Ramos (cell line): Measurements from ENCODE around the gene INTU.

Experiments used
- in situ Hi-C: fragments of 300-500 bp; cut with MboI; formaldehyde crosslinking; loops from one replicate; pipeline ENCODE4 v1.14.3; 2022; ENCODE audit warnings: low sequenced_read_pairs; ENCODE audit not compliant: unreplicated experiment

The INTU gene

DNA sequence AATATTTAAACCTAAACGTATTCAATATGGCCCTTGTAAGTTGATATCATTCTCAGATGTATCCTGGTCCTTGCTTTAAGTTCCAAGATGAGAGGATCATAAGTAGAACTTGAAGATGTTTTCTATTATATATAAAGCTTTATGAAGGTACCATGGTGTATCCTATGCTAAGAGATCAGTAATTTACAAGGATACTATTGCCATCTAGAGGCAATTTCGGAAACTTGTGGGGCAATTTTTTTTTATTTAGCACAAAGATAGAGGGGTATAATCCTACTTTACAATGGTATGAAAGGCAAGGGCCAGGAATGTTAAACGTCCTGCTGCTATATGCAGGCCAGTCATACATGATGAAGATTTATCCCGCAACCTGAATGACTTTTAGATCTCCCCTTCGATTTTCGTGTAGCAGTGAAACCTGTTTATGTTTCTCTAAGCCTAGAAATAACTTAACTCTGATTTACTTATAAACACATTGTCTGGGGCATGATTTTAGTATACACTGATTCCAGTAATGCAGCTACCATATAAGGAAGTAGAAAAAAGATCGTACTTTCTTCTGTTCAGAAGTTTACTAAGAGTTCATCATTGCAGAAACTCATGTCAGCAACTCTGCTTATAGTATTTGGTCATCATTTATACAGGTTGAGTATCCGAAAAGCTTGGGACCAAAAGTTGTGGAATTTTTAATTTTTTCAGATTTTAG is 100.0 kb downstream of the INTU start:
- in situ Hi-C loops = no loop called here

DNA sequence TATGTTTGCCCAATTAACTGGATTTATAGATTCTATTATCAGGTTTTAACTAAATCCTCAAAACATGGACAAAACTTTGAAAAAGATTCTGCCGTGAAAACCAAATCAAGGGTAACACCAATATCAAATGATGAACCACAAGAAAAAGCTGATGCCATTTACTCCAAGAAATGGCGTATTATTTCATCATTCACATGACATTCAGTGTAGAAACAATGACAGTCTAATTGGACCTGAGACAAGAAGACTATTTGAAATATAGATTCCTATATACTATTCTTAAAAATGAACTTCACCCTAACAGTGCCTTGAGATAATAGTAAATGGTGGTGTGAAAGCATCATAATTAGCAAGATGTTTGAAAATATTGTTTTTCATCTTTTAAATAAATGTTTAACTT is 102.2 kb downstream of the INTU start:
- in situ Hi-C loops = no loop called here

DNA sequence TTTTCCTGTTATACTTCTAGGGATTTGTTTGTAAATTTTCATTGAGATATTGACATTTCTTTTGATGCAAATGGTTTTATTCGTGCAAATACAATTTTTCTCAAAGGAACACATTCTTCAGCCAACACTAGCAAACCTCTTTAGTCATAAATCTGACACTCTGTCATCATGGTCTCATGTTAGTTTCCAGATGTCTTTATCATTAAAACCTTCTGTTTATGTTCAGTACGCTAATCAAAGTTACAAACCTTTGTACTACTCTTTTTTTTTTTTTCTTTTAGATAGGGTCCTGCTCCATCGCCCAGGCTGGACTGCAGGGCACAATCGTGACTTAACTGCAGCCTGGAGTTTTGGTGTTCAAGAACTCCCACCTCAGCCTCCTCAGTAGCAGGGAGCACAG is 104.5 kb downstream of the INTU start:
- in situ Hi-C loops = no loop called here

DNA sequence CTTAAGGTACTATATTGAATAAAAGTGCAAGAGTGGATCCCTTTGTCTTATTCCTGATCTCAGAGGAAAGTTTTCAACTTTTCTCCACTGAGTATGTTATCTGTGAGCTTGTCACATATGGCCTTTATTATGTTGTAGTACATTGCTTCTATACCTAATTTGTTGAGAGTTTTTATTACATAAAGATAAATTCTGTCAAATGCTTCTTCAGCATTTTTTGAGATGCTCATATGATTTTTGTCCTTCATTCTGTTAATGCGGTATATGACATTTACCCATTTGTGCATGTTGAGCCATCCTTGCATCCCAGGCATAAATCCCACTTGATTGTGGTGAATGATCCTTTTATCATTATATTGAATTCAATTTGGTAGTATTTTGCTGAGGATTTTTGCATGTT is 108.5 kb downstream of the INTU start:
- in situ Hi-C loops = no loop called here

DNA sequence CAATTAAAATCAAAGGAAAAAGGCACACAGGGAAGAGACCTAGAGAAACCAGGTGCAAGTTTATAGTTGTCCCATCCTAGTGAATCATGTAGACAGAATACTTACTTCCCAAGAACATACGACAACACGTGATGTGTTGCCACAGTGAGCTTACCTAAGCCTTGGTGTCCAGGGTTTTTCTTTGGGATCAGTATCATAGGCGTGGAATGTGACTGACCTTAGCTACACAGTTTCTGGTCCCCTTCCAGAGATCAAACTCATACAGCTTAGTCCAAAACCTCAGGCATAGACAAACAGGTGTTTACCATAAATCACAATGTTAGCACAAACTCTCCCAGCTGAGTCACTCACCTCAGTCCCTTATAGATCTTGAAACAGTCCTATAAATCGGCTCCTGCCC is 115.1 kb downstream of the INTU start:
- in situ Hi-C loops = no loop called here

DNA sequence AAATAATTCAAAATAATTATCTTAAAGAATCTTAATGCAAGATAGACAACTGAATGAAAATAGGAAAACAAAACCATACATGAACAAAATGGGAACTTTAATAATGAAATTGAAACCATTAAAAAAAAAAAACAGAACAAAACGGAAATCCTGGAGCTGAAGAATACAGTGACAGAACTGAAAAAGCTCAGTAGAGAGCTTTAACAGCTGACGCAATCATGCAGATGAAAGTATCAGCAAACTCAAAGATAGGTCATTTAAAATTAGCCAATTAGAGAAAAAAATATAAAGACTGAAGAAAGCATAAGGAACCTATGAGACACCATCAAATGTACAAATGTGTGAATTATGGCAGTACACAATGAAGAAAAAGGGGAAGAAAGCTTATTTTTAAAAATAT is 116.2 kb downstream of the INTU start:
- in situ Hi-C loops = no loop called here

DNA sequence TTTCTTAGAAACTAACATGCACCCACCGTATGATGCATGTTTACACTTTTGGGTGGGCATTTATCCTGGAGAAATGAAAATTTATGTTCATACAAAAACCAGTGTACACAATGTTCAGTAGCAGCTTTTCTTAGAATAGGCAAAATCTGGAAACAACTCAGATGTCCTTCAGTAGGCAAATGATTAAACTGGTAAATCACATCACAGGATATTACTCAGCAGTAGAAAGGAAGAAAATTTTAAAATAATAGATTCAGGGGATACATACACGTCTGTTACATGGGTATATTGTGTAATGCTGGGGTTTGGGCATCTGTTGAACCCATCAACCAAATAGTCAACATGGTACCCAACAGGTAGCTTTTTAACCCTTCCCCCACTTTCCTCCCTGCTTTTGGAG is 124.1 kb downstream of the INTU start:
- in situ Hi-C loops = no loop called here

DNA sequence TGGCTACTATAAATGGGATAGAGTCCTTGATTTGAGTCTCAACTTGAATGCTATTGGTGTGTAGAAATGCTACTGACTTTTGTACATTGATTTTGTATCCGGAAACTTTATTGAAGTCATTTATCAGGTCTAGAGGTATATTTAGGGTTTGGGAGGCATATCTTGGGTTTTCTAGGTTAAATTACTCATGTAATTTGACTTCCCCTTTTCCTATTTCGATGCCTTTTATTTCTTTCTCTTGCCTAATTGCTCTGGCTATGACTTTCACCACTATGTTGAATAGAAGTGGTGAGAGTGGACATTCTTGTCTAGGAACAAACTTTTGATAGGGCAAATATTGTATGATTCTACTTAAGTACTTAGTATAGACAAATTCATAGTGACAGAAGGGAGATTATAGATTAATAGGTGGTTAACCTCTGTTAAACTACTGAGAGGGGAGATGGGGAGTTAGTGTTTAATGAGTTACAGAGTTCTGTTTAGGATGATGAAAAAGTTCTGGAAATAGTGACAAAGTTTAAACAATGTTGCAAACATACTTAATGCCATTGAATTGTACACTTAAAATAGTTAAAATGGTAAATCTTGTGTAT is 126.6 kb downstream of the INTU start:
- in situ Hi-C loops = no loop called here

DNA sequence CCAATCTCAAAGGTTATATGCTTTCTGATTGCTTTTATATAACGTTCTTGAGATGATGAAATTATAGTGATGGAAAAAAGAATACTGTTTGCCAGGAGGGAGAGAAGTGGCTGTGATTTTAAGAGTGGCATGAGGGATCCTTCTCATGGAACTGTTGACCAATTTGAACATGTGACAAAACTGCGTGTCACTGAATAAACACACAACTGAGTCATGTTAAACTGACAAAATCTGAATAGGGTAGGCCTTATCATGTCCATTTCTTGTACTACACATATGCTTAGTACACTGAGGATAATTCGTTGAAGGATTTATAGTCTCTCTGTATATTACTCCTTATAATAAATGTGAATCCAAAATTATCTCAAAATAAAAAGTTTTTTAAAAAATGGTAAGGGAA is 127.1 kb downstream of the INTU start:
- in situ Hi-C loops = no loop called here

DNA sequence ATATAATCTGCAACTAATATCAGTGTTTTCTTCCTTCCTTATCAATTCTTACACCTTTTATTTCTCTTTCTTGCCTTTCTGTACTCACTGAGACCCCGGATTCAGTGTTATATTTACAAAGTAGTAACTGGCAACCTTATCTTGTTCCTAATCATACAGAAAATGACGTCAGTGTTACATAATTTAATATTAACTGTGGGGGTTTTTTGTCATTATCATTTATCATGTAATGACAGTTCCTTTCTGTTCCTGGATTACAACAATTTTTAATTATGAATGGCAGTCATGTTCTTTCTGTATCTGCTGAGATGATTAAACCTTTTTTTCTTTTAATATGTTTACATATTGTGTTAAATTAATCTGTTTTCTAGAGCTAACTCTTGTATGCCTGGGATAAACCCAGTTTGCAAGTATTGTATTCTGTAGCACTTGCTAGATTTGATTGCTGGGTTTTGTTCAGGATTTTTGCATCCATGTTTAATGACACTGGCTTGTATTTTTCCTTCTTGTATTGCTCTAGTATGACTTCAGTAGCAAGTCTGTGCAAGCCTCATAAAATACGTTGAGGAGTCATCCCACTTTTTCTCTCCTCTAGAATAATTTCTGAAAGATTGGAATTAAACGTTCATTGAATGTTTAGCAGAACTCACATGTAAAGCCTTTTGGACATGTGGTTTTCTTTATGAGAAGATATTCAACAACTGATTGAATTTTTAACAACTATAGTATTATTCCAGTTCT is 138.9 kb downstream of the INTU start:
- in situ Hi-C loops = no loop called here

DNA sequence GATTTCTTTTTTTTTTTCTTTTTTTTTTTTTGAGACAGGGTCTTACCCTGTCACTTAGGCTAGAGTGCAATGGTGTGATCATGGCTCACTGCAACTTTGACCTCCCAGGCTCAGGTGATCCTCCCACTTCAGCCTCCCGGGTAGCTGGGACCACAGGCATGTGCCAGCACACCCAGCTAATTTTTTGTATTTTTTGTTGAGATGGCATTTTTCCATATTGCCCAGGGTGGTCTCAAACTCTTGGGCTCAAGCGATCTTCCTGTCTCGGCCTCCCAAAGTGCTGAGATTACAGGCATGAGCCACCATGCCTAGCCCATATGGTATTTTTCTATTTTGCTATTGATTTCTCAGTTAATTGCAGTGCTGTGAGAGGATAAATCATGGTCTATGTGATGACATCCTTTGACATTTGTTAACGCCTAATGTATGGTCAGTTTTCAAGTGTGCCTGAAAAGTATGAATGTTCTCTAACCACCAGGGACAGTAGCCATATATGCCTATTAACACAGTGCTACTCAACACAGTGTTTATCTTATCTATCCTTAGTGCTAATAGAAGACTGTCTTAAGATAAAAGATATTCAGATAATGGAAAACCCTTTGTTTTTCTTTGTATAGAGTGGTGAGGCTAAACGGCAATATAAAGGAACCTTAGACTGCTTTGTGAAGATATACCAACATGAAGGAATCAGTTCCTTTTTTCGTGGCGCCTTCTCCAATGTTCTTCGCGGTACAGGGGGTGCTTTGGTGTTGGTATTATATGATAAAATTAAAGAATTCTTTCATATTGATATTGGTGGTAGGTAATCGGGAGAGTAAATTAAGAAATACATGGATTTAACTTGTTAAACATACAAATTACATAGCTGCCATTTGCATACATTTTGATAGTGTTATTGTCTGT is 140.3 kb downstream of the INTU start:
- in situ Hi-C loops = no loop called here

DNA sequence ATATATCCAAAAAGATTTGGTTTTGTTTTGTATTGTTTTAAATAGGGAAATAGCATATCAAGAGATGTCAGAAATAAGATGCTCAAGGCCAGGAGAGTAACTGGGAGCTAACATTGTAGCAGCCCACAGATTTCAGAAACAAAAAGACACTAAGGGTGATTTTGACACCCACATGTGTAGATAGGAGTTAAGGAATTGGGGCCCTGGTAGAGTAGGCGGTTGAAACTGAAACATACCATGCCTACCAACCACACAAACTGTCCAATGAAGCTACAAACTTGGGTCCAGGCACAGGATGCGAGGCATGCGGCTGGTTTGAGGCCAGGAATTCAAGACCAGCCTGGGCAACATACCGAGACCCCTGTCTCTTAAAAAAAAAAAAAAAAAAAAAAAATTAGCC is 143.1 kb downstream of the INTU start:
- in situ Hi-C loops = no loop called here
